Keratinocyte (primary cell): ENCODE measurements around the gene GDPD5.
A peak's percentile ranks its signal among the peaks of the same experiment; 100 is the strongest.

ENCODE experiments used
- EZH2 ChIP-seq: IDR thresholded peaks from one replicate; pipeline ENCODE4 v1.6.1; 2012; ENCODE audit warnings: inconsistent platforms, mild to moderate bottlenecking, low read length, moderate library complexity
- TF ChIP-seq, protein P1 (sequence below), 3 experiments: IDR thresholded peaks in 1 of 3; conservative IDR thresholded peaks in 1 of 3; optimal IDR thresholded peaks in 1 of 3; 2 replicates in 2 of 3; 3 replicates in 1 of 3; pipeline versions ENCODE3 to v1.5.1; 2011; ENCODE audit warnings: low read length in 3 of 3, mild to moderate bottlenecking in 3 of 3, moderate library complexity in 2 of 3, control low read depth in 1 of 3, inconsistent platforms in 1 of 3; ENCODE audit not compliant: insufficient read depth in 2 of 3; ENCODE audit errors: extremely low read depth in 1 of 3

DNA sequence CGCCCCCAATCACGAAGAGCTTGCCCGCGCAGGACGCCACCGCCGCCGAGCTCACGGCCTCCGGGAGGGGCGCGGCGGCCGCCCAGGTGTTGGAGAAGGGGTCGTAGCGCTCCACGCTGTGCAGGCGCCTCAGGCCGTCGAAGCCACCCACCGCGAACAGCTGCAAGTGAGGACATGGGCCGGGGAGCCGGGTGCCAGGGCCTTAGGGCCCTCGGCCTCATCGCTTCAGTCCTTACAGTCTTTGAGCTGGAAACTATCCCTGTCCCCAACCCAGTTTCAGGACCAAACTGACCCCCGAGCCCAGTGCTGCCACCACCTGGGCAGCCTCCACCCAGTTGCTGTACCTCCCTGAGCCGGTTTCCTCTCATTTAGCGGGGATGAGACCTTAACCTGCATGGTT, 100.3 kb downstream of the GDPD5 start:
- TF ChIP-seq, protein P1, sequence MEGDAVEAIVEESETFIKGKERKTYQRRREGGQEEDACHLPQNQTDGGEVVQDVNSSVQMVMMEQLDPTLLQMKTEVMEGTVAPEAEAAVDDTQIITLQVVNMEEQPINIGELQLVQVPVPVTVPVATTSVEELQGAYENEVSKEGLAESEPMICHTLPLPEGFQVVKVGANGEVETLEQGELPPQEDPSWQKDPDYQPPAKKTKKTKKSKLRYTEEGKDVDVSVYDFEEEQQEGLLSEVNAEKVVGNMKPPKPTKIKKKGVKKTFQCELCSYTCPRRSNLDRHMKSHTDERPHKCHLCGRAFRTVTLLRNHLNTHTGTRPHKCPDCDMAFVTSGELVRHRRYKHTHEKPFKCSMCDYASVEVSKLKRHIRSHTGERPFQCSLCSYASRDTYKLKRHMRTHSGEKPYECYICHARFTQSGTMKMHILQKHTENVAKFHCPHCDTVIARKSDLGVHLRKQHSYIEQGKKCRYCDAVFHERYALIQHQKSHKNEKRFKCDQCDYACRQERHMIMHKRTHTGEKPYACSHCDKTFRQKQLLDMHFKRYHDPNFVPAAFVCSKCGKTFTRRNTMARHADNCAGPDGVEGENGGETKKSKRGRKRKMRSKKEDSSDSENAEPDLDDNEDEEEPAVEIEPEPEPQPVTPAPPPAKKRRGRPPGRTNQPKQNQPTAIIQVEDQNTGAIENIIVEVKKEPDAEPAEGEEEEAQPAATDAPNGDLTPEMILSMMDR (optimal IDR thresholded peaks at IDR 0.05 in 1 of 3, IDR thresholded peaks at IDR 0.05 in 1 of 3, conservative IDR thresholded peaks at IDR 0.05 in 1 of 3; ENCODE audit: extremely low read depth in 1 of 3, insufficient read depth in 2 of 3, low read length in 3 of 3) = peak; percentile 24 to 54 (median 39)
- TF ChIP-seq EZH2 = no peak
